HepG2 (cell line): Measurements from ENCODE around the gene ACTN2. TPM values are rescaled to one million over a fixed set of nuclear protein-coding genes. Genes with fewer than 3 reads are reported as not detected.

Source experiments
- ADNP ChIP-seq: sonication (generic); formaldehyde crosslinking; IDR thresholded peaks from 2 replicates; pipeline ENCODE4 v1.4.0; 2020; ENCODE audit warnings: missing genetic modification reagents
- NKX3-1 ChIP-seq: sonication (generic); formaldehyde crosslinking; IDR thresholded peaks from 2 replicates; pipeline ENCODE4 v1.5.0; 2020; ENCODE audit warnings: missing genetic modification reagents
- PAWR ChIP-seq: sonication (generic); formaldehyde crosslinking; IDR thresholded peaks from 2 replicates; pipeline ENCODE4 v1.4.0; 2020; ENCODE audit warnings: missing genetic modification reagents, mild to moderate bottlenecking, borderline replicate concordance
- RAD51 ChIP-seq: fragments of 450-650 bp; IDR thresholded peaks from 2 replicates; pipeline ENCODE4 v1.6.1; 2016; ENCODE audit warnings: borderline replicate concordance
- SNRNP70 ChIP-seq: fragments of 200-400 bp; formaldehyde crosslinking; IDR thresholded peaks from 2 replicates; pipeline ENCODE4 v1.6.1; 2017; ENCODE audit warnings: mild to moderate bottlenecking, low read depth, low read length, moderate library complexity
- TEAD2 ChIP-seq: sonication (generic); formaldehyde crosslinking; IDR thresholded peaks from 2 replicates; pipeline ENCODE4 v1.9.0; 2021; ENCODE audit warnings: missing genetic modification reagents
- THAP7 ChIP-seq: sonication (generic); formaldehyde crosslinking; IDR thresholded peaks from 2 replicates; pipeline ENCODE4 v1.8.1; 2023; ENCODE audit warnings: mild to moderate bottlenecking, missing genetic modification reagents
- YEATS2 ChIP-seq: sonication (generic); formaldehyde crosslinking; IDR thresholded peaks from 2 replicates; pipeline ENCODE4 v1.4.0; 2020; ENCODE audit warnings: missing genetic modification reagents, borderline replicate concordance
- ZNF180 ChIP-seq: sonication (generic); formaldehyde crosslinking; IDR thresholded peaks from 2 replicates; pipeline ENCODE4 v1.4.0; 2020; ENCODE audit warnings: low read depth, missing genetic modification reagents, borderline replicate concordance
- ZNF557 ChIP-seq: sonication (generic); formaldehyde crosslinking; IDR thresholded peaks from 2 replicates; pipeline ENCODE4 v1.4.0; 2020; ENCODE audit warnings: missing genetic modification reagents
- ZNF674 ChIP-seq: sonication (generic); formaldehyde crosslinking; IDR thresholded peaks from 2 replicates; pipeline ENCODE4 v1.5.0; 2020; ENCODE audit warnings: low read depth, mild to moderate bottlenecking, missing genetic modification reagents
- ZSCAN12 ChIP-seq: sonication (generic); formaldehyde crosslinking; IDR thresholded peaks from 2 replicates; pipeline ENCODE4 v1.9.0; 2021; ENCODE audit warnings: mild to moderate bottlenecking, missing genetic modification reagents
- polyA plus RNA-seq, 8 experiments: library from polyadenylated mRNA; depleted of rRNA in 3 of 8; stranded (reverse) in 7 of 8; unstranded in 1 of 8; fragments of >200 nt; fragmentation: Illumina TruSeq in 4 of 8; extraction: Trizol in 4 of 8; gene quantifications; 2 replicates each; pipeline versions ENCODE4 v1.2.1 to v1.2.3, GENCODE V29; 2011 to 2016; ENCODE audit warnings: low read depth in 4 of 8, missing spikeins in 1 of 8, mixed read lengths in 1 of 8; ENCODE audit not compliant: insufficient read depth in 1 of 8
- total RNA-seq, 5 experiments: library from RNA; depleted of rRNA; stranded (reverse); fragments of >200 nt; fragmentation: Illumina TruSeq; extraction: Trizol; gene quantifications; 2 replicates each; pipeline ENCODE4 v1.2.3, GENCODE V29; 2016; ENCODE audit warnings: low read depth in 1 of 5
- TF ChIP-seq, protein P1 (sequence below): sonication (generic); formaldehyde crosslinking; IDR thresholded peaks from 2 replicates; pipeline ENCODE4 v1.4.0; 2020; ENCODE audit warnings: missing genetic modification reagents, borderline replicate concordance
- TF ChIP-seq, protein P2 (sequence below): sonication (generic); formaldehyde crosslinking; IDR thresholded peaks from 2 replicates; pipeline ENCODE4 v1.5.1; 2020; ENCODE audit warnings: mild to moderate bottlenecking, missing genetic modification reagents
- TF ChIP-seq, protein P3 (sequence below): sonication (generic); formaldehyde crosslinking; IDR thresholded peaks from 2 replicates; pipeline ENCODE4 v1.4.0; 2020; ENCODE audit warnings: missing genetic modification reagents, borderline replicate concordance

ACTN2 gene
- total and polyA plus RNA-seq, 2 of the 13 experiments (the other 11 are each of a cell fraction or from before 2014, with no cell fraction given), result 0.04 to 0.13 TPM

DNA sequence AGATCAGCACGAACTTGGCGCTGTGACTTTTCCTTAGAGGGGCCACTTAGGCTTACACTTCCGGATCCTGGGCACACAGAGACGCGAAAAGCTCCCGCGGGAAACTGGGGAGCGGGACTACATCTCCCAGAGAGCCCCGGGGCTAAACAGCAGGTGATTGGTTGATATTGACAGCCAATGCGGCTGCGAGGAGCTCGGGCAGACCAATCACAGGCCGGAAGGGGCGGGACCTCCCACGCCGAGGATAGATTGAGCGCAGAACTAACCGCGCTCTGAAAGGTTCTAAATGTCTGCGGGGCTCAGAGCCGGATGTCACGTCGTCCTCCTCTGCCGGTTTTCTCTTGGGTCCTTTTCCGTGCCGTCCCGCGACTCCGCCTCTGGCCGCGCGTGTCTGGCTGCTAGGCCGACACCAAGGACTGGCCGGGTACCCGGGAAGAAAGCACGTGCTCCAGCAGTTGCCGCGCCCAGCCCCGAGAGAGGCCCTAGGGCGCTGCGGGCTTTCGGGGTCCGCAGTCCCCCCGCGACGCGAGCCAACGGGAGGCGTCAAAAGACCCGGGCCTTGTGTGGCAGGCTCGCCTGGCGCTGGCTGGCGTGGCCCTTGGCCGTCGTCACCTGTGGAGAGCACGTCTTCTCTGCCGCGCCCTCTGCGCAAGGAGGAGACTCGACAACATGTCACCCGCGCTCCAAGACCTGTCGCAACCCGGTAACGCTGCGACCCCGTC is 108.9 kb downstream of the ACTN2 start, which contains the start of gene MTR (continued):
- TF ChIP-seq, protein P1, sequence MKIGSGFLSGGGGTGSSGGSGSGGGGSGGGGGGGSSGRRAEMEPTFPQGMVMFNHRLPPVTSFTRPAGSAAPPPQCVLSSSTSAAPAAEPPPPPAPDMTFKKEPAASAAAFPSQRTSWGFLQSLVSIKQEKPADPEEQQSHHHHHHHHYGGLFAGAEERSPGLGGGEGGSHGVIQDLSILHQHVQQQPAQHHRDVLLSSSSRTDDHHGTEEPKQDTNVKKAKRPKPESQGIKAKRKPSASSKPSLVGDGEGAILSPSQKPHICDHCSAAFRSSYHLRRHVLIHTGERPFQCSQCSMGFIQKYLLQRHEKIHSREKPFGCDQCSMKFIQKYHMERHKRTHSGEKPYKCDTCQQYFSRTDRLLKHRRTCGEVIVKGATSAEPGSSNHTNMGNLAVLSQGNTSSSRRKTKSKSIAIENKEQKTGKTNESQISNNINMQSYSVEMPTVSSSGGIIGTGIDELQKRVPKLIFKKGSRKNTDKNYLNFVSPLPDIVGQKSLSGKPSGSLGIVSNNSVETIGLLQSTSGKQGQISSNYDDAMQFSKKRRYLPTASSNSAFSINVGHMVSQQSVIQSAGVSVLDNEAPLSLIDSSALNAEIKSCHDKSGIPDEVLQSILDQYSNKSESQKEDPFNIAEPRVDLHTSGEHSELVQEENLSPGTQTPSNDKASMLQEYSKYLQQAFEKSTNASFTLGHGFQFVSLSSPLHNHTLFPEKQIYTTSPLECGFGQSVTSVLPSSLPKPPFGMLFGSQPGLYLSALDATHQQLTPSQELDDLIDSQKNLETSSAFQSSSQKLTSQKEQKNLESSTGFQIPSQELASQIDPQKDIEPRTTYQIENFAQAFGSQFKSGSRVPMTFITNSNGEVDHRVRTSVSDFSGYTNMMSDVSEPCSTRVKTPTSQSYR, result peak; percentile 11; the same call in 1 of the 2 replicates
- 0 out of 2 replicates have a peak, but pooled peaks have one; percentile 89 for TF ChIP-seq ZSCAN12 (CRISPR knock-in tag)
- TF ChIP-seq TEAD2, result peak; percentile 91; the same call in 1 of the 2 replicates
- TF ChIP-seq THAP7, result peak; percentile 48; the same call in 1 of the 2 replicates
- TF ChIP-seq, protein P2, sequence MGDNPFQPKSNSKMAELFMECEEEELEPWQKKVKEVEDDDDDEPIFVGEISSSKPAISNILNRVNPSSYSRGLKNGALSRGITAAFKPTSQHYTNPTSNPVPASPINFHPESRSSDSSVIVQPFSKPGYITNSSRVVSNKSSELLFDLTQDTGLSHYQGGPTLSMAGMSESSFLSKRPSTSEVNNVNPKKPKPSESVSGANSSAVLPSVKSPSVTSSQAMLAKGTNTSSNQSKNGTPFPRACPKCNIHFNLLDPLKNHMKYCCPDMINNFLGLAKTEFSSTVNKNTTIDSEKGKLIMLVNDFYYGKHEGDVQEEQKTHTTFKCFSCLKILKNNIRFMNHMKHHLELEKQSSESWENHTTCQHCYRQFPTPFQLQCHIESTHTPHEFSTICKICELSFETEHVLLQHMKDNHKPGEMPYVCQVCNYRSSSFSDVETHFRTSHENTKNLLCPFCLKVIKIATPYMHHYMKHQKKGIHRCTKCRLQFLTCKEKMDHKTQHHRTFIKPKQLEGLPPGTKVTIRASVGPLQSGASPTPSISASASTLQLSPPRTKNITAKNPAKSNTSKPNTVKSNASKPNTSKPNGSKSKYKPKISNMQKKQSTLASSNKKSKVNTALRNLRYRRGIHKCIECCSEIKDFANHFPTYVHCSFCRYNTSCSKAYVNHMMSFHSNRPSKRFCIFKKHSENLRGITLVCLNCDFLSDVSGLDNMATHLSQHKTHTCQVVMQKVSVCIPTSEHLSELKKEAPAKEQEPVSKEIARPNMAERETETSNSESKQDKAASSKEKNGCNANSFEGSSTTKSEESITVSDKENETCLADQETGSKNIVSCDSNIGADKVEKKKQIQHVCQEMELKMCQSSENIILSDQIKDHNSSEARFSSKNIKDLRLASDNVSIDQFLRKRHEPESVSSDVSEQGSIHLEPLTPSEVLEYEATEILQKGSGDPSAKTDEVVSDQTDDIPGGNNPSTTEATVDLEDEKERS (CRISPR knock-in tag), result peak; percentile 48; the same call in 1 of the 2 replicates
- no peak for TF ChIP-seq PAWR
- TF ChIP-seq ZNF557 (CRISPR knock-in tag), result peak; percentile 90; the same call in 1 of the 2 replicates
- no peak; the same call in 1 of the 2 replicates for TF ChIP-seq ZNF674
- TF ChIP-seq, protein P3, sequence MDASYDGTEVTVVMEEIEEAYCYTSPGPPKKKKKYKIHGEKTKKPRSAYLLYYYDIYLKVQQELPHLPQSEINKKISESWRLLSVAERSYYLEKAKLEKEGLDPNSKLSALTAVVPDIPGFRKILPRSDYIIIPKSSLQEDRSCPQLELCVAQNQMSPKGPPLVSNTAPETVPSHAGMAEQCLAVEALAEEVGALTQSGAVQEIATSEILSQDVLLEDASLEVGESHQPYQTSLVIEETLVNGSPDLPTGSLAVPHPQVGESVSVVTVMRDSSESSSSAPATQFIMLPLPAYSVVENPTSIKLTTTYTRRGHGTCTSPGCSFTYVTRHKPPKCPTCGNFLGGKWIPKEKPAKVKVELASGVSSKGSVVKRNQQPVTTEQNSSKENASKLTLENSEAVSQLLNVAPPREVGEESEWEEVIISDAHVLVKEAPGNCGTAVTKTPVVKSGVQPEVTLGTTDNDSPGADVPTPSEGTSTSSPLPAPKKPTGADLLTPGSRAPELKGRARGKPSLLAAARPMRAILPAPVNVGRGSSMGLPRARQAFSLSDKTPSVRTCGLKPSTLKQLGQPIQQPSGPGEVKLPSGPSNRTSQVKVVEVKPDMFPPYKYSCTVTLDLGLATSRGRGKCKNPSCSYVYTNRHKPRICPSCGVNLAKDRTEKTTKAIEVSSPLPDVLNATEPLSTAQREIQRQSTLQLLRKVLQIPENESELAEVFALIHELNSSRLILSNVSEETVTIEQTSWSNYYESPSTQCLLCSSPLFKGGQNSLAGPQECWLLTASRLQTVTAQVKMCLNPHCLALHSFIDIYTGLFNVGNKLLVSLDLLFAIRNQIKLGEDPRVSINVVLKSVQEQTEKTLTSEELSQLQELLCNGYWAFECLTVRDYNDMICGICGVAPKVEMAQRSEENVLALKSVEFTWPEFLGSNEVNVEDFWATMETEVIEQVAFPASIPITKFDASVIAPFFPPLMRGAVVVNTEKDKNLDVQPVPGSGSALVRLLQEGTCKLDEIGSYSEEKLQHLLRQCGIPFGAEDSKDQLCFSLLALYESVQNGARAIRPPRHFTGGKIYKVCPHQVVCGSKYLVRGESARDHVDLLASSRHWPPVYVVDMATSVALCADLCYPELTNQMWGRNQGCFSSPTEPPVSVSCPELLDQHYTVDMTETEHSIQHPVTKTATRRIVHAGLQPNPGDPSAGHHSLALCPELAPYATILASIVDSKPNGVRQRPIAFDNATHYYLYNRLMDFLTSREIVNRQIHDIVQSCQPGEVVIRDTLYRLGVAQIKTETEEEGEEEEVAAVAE, result peak; percentile 88
- no peak for TF ChIP-seq RAD51
- TF ChIP-seq SNRNP70, result no peak
- peak; percentile 67; the same call in 1 of the 2 replicates for TF ChIP-seq YEATS2 (CRISPR knock-in tag)
- peak; percentile 69; the same call in 1 of the 2 replicates for TF ChIP-seq ZNF180
- 0 out of 2 replicates have a peak, but pooled peaks have one; percentile 14 for TF ChIP-seq ADNP (CRISPR knock-in tag)
- TF ChIP-seq NKX3-1 (CRISPR knock-in tag), result peak; percentile 76
